Neutrophil (primary cell): ENCODE data around the gene RPRD1B.

Experiments used
- H3K27ac ChIP-seq: fragments of 200-600 bp; sonication (generic); 2 replicates; pipeline ENCODE4 v1.5.1; 2016; ENCODE audit warnings: mild to moderate bottlenecking, moderate library complexity
- H3K27me3 ChIP-seq: fragments of 200-600 bp; sonication (generic); 2 replicates; pipeline ENCODE4 v1.6.0; 2016; ENCODE audit warnings: mild to moderate bottlenecking
- H3K36me3 ChIP-seq: fragments of 200-600 bp; sonication (generic); 2 replicates; pipeline ENCODE4 v1.5.1; 2017
- H3K4me1 ChIP-seq, 2 experiments: fragments of 200-600 bp in 1 of 2; sonication (generic) in 1 of 2; 1 replicate in 1 of 2; 2 replicates in 1 of 2; pipeline versions ENCODE4 v1.5.1 to v1.6.1; 2013 to 2016; ENCODE audit warnings: low read depth in 1 of 2, low read length in 1 of 2, mild to moderate bottlenecking in 1 of 2, moderate library complexity in 1 of 2; ENCODE audit not compliant: control insufficient read depth in 1 of 2, insufficient read depth in 1 of 2
- H3K4me3 ChIP-seq, 2 experiments: fragments of 200-600 bp in 1 of 2; sonication (generic) in 1 of 2; 1 replicate in 1 of 2; 2 replicates in 1 of 2; pipeline ENCODE4 v1.5.1; 2013 to 2016; ENCODE audit warnings: low read depth in 1 of 2, low read length in 1 of 2, mild to moderate bottlenecking in 1 of 2, moderate library complexity in 1 of 2
- H3K9me3 ChIP-seq: fragments of 200-600 bp; sonication (generic); 2 replicates; pipeline ENCODE4 v1.5.1; 2016
- CTCF ChIP-seq: fragments of 200-600 bp; sonication (generic); IDR thresholded peaks from 2 replicates; pipeline ENCODE4 v1.5.1; 2016; ENCODE audit warnings: antibody characterized with exemption

RPRD1B gene

GRCh38 chr20:38108438-38108985, 75.0 kb downstream of the RPRD1B start:
- H3K27me3 ChIP-seq = no peaks in the 10 kb centered on the region
- no peak overlapping the region for H3K27ac ChIP-seq
- no peak overlapping the region for H3K4me3 ChIP-seq
- TF ChIP-seq CTCF = no peak
- no peaks in the 10 kb centered on the region for H3K4me1 ChIP-seq
- no peaks in the 10 kb centered on the region for H3K9me3 ChIP-seq
- no peaks in the 10 kb centered on the region for H3K36me3 ChIP-seq

- Histone ChIP-seq H3K27ac (no peak overlapping the region), H3K4me1 (no peaks in the 10 kb centered on the region)
- no peak for TF ChIP-seq CTCF
Observed at GRCh38 chr20:38108986-38109541, 75.5 kb downstream of the RPRD1B start.

GRCh38 chr20:38109591-38110524, 76.3 kb downstream of the RPRD1B start:
- Histone ChIP-seq H3K4me3 (no peak overlapping the region), H3K27me3 (no peaks in the 10 kb centered on the region), H3K9me3 (no peaks in the 10 kb centered on the region), H3K36me3 (no peaks in the 10 kb centered on the region), H3K27ac (no peak overlapping the region), H3K4me1 (no peaks in the 10 kb centered on the region)
- no peak for TF ChIP-seq CTCF

More at GRCh38 chr20:38108986-38109541, 75.5 kb downstream of the RPRD1B start:
- H3K9me3 ChIP-seq = no peaks in the 10 kb centered on the region
- no peaks in the 10 kb centered on the region for H3K36me3 ChIP-seq
- H3K4me3 ChIP-seq = no peak overlapping the region
- no peaks in the 10 kb centered on the region for H3K27me3 ChIP-seq

DNA sequence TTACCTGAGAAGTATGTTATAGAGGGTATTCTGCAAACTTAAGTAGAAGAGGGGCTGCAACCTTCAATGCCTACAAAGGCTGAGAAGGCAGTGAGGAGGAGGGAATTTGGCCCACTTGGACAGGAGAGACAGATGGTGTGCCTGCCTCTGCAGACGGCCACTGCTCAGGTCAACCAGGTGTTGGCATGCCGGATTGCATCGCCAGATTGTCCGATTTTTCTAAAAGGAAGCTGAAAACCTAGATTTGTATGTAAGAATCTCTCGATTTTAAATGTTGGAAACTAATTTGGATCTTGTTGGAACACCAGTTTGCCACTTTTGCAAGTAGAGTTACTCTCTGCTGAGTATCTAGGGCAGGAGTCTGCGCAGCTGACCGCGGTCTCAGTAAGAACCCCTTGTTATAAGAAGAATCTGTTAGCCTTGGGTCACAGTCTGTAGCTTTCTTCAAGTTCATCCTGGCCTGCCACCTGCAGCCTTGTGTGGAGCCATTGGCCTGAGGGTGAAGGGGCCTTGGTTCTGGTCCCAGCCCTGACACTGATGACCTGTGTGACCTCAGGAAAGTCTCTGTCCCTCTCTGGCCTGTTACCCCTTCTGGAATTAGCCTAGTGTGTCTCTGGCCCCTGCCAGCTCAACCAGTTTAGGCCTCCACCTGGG, 77.1 kb downstream of the RPRD1B start:
- Histone ChIP-seq H3K36me3 (no peaks in the 10 kb centered on the region), H3K27me3 (no peaks in the 10 kb centered on the region), H3K4me3 (no peak overlapping the region), H3K27ac (no peak overlapping the region), H3K4me1 (no peaks in the 10 kb centered on the region), H3K9me3 (no peaks in the 10 kb centered on the region)
- TF ChIP-seq CTCF = no peak

- Histone ChIP-seq H3K9me3 (no peaks in the 10 kb centered on the region), H3K4me3 (no peak overlapping the region), H3K27ac (no peak overlapping the region), H3K4me1 (no peaks in the 10 kb centered on the region), H3K27me3 (no peaks in the 10 kb centered on the region), H3K36me3 (no peaks in the 10 kb centered on the region)
- no peak for TF ChIP-seq CTCF
Observed at GRCh38 chr20:38111366-38112232, 78.1 kb downstream of the RPRD1B start.
